GM12875 (cell line): ENCODE measurements around the gene A1BG.

Experiments
- H3K4me3 ChIP-seq: one replicate; pipeline ENCODE4 v1.5.1; 2011; ENCODE audit warnings: low read depth, low read length, control low read depth
- CTCF ChIP-seq: IDR thresholded peaks from 2 replicates; pipeline ENCODE4 v1.5.1; 2011; ENCODE audit warnings: low read depth, mild to moderate bottlenecking, control low read depth, inconsistent platforms, low read length, moderate library complexity, borderline replicate concordance; ENCODE audit not compliant: insufficient read depth

The A1BG gene

GRCh38 chr19:58398087-58398486 is 44.8 kb upstream of the A1BG start:
- no peak overlapping the region for H3K4me3 ChIP-seq
- TF ChIP-seq CTCF: no peak

- TF ChIP-seq CTCF: no peak
- no peak overlapping the region for H3K4me3 ChIP-seq
These were observed 44.3 kb upstream of the A1BG start for GRCh38 chr19:58397533-58398037.

- no peak for TF ChIP-seq CTCF
- H3K4me3 ChIP-seq: no peak overlapping the region
These were observed 43.6 kb upstream of the A1BG start for GRCh38 chr19:58396691-58397532.

- TF ChIP-seq CTCF: no peak
- no peak overlapping the region for H3K4me3 ChIP-seq
These were observed 42.8 kb upstream of the A1BG start for GRCh38 chr19:58395979-58396627.

GRCh38 chr19:58395220-58395978 is 42.1 kb upstream of the A1BG start, which contains the start of gene RNF225:
RNF225 (plus strand) TSS chr19:58395656; CDS start chr19:58396090, 434 bp downstream.
- no peak within 1 kb of the TSS for H3K4me3 ChIP-seq
- no peak for TF ChIP-seq CTCF

- no peak for TF ChIP-seq CTCF
- no peak overlapping the region for H3K4me3 ChIP-seq
These were observed 41.5 kb upstream of the A1BG start for GRCh38 chr19:58394821-58395219.
